Measurements from ENCODE around the gene PRDM16. TPM values are rescaled to one million over a fixed set of nuclear protein-coding genes. Genes with fewer than 3 reads are reported as not detected.

The PRDM16 gene
- total RNA-seq, 1 experiment from 2014 or later = 0.17 TPM

- Mint-ChIP-seq H3K27ac (no peak overlapping the region), H3K4me3 (no peak overlapping the region), H3K4me1 (peaks cover 13 to 16% of the 10 kb centered on the region in 2 experiments), H3K36me3 (ENCODE audit: insufficient read depth in 1 of 3, low read depth in 3 of 3) (peaks cover 4 to 24% (median 21%) of the 10 kb centered on the region in 3 experiments; a peak in 5 of 7 replicates), H3K27me3 (ENCODE audit: low read depth) (no peaks in the 10 kb centered on the region), H3K9me3 (no peaks in the 10 kb centered on the region)
- Histone ChIP-seq H3K4ac (ENCODE audit: low read depth, low read length) (no peak overlapping the region), H3K18ac (ENCODE audit: insufficient read length, low read depth, low read length) (no peak overlapping the region), H3T11ph (ENCODE audit: low read length) (no peak overlapping the region), H4K91ac (ENCODE audit: insufficient read length, low read depth, low read length) (no peak overlapping the region), H3K79me2 (ENCODE audit: insufficient read depth, low read length) (no peaks in the 10 kb centered on the region), H2BK12ac (ENCODE audit: insufficient read length, low read depth, low read length) (no peak overlapping the region), H3K4me2 (ENCODE audit: insufficient read depth, insufficient read length, low read length) (no peak overlapping the region), H3K23ac (ENCODE audit: insufficient read length, low read depth, low read length) (no peak overlapping the region), H3K9ac (ENCODE audit: extremely low read depth, insufficient read length, low read length) (no peak overlapping the region), H3K9me3 (ENCODE audit: control insufficient read depth, low read depth, low read length) (no peaks in the 10 kb centered on the region), H4K5ac (ENCODE audit: insufficient read length, low read depth, low read length) (no peak overlapping the region), H3K27me3 (ENCODE audit: insufficient read depth, low read length) (no peaks in the 10 kb centered on the region), H3K56ac (ENCODE audit: insufficient read length, low read depth, low read length) (no peak overlapping the region), H3K79me1 (ENCODE audit: insufficient read depth, low read depth, low read length, poor library complexity, severe bottlenecking) (no peaks in the 10 kb centered on the region), H4K8ac (replicated peaks; ENCODE audit: insufficient read length, low read depth, low read length) (no peak overlapping the region), H2BK20ac (ENCODE audit: low read depth, low read length, poor library complexity, severe bottlenecking) (no peak overlapping the region), H3K14ac (ENCODE audit: insufficient read depth, low read length) (no peak overlapping the region), H3K27ac (ENCODE audit: insufficient read length, low read depth, low read length) (no peak overlapping the region), H3K4me1 (ENCODE audit: insufficient read depth, low read length) (peaks cover 5% of the 10 kb centered on the region; the same call in 1 of the 2 replicates), H3K23me2 (ENCODE audit: insufficient read length, low read depth, low read length, poor library complexity, severe bottlenecking) (no peaks in the 10 kb centered on the region), H2BK5ac (ENCODE audit: insufficient read length, low read length) (no peak overlapping the region), H2AK5ac (ENCODE audit: insufficient read length, low read length) (no peak overlapping the region), H2BK120ac (ENCODE audit: low read depth, low read length, poor library complexity, severe bottlenecking) (no peak overlapping the region), H2BK15ac (ENCODE audit: low read depth, low read length) (no peak overlapping the region), H4K20me1 (ENCODE audit: control insufficient read depth, insufficient read depth, insufficient read length) (peaks cover 4% of the 10 kb centered on the region), H2AFZ (ENCODE audit: low read length) (no peak overlapping the region)
- no CpG with 5 or more reads among the region's 10 CpGs for WGBS (ENCODE audit: extremely low coverage, insufficient read length, low lambda C conversion rate)
- DNase-seq = no peak
- no peak for TF ChIP-seq CTCF (conservative IDR thresholded peaks at IDR 0.05)
Observed at GRCh38 chr1:3474421-3474820, 405.4 kb downstream of the PRDM16 start.

All from H9 (cell line).